CD8-positive, alpha-beta memory T cell (primary cell): ENCODE results near the gene ZFYVE21. TPM values are rescaled to one million over a fixed set of nuclear protein-coding genes. Genes with fewer than 3 reads are reported as not detected.
A peak's percentile ranks its signal among the peaks of the same experiment; 100 is the strongest.

Source experiments
- CTCF ChIA-PET: fragments of 350-600 bp; sonication (Branson Sonifier 250); formaldehyde crosslinking; loops from one replicate; lab custom pipeline; 2021; ENCODE audit warnings: antibody characterized with exemption; lab: Charles Lee
- POLR2A ChIA-PET: fragments of 350-600 bp; sonication (Branson Sonifier 250); formaldehyde crosslinking; loops from one replicate; lab custom pipeline; 2021; ENCODE audit warnings: antibody characterized with exemption; lab: Charles Lee
- DNase-seq, 5 donors: peaks; one replicate each; pipeline versions ENCODE4 v3.0.0 to v3.0.0-alpha.2; 2020 to 2022; ENCODE audit warnings: mixed read lengths in 1 of 5
- H3K27ac ChIP-seq: one replicate; pipeline ENCODE4 v1.7.0; 2013; ENCODE audit warnings: low read depth, mild to moderate bottlenecking, low read length, moderate library complexity
- H3K27me3 ChIP-seq: 2 replicates; pipeline ENCODE4 v1.7.0; 2013; ENCODE audit warnings: low read length, mild to moderate bottlenecking; ENCODE audit not compliant: insufficient read depth, poor library complexity, severe bottlenecking
- H3K36me3 ChIP-seq: 2 replicates; pipeline ENCODE4 v1.7.0; 2013; ENCODE audit warnings: mild to moderate bottlenecking, low read length, moderate library complexity; ENCODE audit not compliant: insufficient read depth
- H3K4me1 ChIP-seq: 2 replicates; pipeline ENCODE4 v1.7.0; 2013; ENCODE audit warnings: mild to moderate bottlenecking, low read length, moderate library complexity; ENCODE audit not compliant: insufficient read depth
- H3K4me3 ChIP-seq: 2 replicates; pipeline ENCODE4 v1.7.0; 2013; ENCODE audit warnings: mild to moderate bottlenecking, low read length
- H3K9me3 ChIP-seq: 2 replicates; pipeline ENCODE4 v1.7.0; 2013; ENCODE audit warnings: mild to moderate bottlenecking, low read length
- H3K27ac Mint-ChIP-seq, 8 donors: one replicate each; pipeline ENCODE4 v1.8.0; 2020 to 2021; ENCODE audit warnings: mixed read lengths in 8 of 8, mild to moderate bottlenecking in 6 of 8, inconsistent platforms in 3 of 8, moderate library complexity in 3 of 8
- H3K27me3 Mint-ChIP-seq, 2 donors: one replicate each; pipeline ENCODE4 v1.8.0; 2020 to 2021; ENCODE audit warnings: mixed read lengths in 2 of 2, mild to moderate bottlenecking in 1 of 2, moderate library complexity in 1 of 2
- H3K36me3 Mint-ChIP-seq, 3 donors: one replicate each; pipeline ENCODE4 v1.8.0; 2020 to 2021; ENCODE audit warnings: mixed read lengths in 3 of 3, inconsistent platforms in 1 of 3, mild to moderate bottlenecking in 1 of 3
- H3K4me1 Mint-ChIP-seq, 3 donors: one replicate each; pipeline ENCODE4 v1.8.0; 2020 to 2021; ENCODE audit warnings: mixed read lengths in 3 of 3, inconsistent platforms in 1 of 3, mild to moderate bottlenecking in 1 of 3
- H3K4me3 Mint-ChIP-seq, 7 donors: one replicate each; pipeline ENCODE4 v1.8.0; 2020 to 2021; ENCODE audit warnings: mixed read lengths in 7 of 7, mild to moderate bottlenecking in 6 of 7, moderate library complexity in 4 of 7, inconsistent platforms in 2 of 7
- H3K9me3 Mint-ChIP-seq, 5 donors: one replicate each; pipeline ENCODE4 v1.8.0; 2020 to 2022; ENCODE audit warnings: mixed read lengths in 5 of 5, mild to moderate bottlenecking in 3 of 5, moderate library complexity in 2 of 5, inconsistent platforms in 1 of 5
- polyA plus RNA-seq: library from polyadenylated mRNA; unstranded; fragments of 300-500 nt; fragmentation: Illumina TruSeq; gene quantifications from one replicate; pipeline ENCODE4 v1.2.3, GENCODE V29; 2021
- total RNA-seq, 2 experiments: library from RNA; stranded (reverse); gene quantifications; one replicate each; pipeline ENCODE4 v1.2.3, GENCODE V29; 2021

Gene ZFYVE21
- total and polyA plus RNA-seq, 3 experiments from 2014 or later: 15.1 to 18.1 (median 15.9) TPM

- ChIA-PET POLR2A (no interaction called here), CTCF (interaction anchor here (1.1 kb wide), 1 partner anchor 93 kb away, joined by 3 read pairs; no protein-coding TSS in a partner anchor)
- Histone ChIP-seq H3K27ac (no peak overlapping the region), H3K4me1 (no peaks in the 10 kb centered on the region), H3K27me3 (no peaks in the 10 kb centered on the region), H3K4me3 (no peak overlapping the region), H3K36me3 (peaks cover 74% of the 10 kb centered on the region), H3K9me3 (no peaks in the 10 kb centered on the region)
- H3K27me3 Mint-ChIP-seq: no peaks in the 10 kb centered on the region
- H3K9me3 Mint-ChIP-seq: no peaks in the 10 kb centered on the region
- H3K27ac Mint-ChIP-seq: peak overlapping the region in 3 of 8 donors; percentile 26 to 66 (median 53)
- H3K4me1 Mint-ChIP-seq: peaks cover 0 to 3% (median 0%) of the 10 kb centered on the region in 3 donors
- DNase-seq: peak in 2 of 5 donors; percentile 7 to 38
- H3K36me3 Mint-ChIP-seq: peaks cover 4 to 86% (median 23%) of the 10 kb centered on the region in 3 donors
- H3K4me3 Mint-ChIP-seq: no peak overlapping the region
These were observed 36.3 kb upstream of the ZFYVE21 start for GRCh38 chr14:103679351-103679750.

DNA sequence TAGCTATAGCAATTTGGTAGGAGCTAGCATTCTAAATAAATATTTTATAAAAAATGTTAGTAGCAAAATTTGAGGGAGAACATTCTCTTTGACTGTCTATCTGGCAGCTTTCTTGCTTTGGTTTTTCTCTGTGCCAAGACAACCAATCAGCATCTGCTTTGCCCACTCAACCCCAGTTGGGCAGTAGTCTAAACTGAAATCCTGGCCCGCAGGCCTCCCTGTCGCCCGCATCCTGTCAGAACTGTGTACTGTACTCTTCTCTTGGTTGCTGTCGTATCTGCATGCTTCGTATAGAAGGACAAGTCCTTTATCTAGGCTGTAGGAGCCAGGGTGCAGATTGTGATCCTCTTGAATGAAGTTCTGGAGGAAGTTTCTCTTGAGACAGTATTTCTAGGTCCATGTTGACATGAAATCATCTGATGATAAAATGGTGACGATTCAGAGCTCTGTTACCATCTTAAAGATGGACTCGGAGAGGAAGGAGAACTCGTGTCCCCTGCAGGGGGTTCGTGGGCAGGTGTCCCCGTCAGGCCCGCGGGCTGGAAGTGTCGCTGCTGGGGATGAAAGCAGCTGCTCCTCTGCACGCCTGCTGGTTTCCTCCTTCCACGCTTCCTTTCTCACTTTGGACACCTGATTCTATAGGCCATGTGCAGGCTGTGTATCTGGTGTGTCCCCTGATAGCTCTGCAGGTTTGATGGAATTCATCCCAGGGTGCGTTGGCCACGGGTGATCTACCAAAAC is 34.9 kb upstream of the ZFYVE21 start:
- CTCF ChIA-PET: interaction anchor here (1.1 kb wide), 1 partner anchor 94 kb away, joined by 3 read pairs; no protein-coding TSS in a partner anchor
- Mint-ChIP-seq H3K4me3 (no peak overlapping the region), H3K4me1 (peaks cover 0 to 3% (median 0%) of the 10 kb centered on the region in 3 donors), H3K9me3 (no peaks in the 10 kb centered on the region), H3K27ac (peak overlapping the region in 1 of 8 donors; percentile 11), H3K36me3 (peaks cover 0 to 88% (median 22%) of the 10 kb centered on the region in 3 donors), H3K27me3 (no peaks in the 10 kb centered on the region)
- POLR2A ChIA-PET: interaction anchor here (0.8 to 0.9 kb wide), 2 partner anchors 30 to 43 kb away, joined by 3 to 7 read pairs; no protein-coding TSS in a partner anchor
- Histone ChIP-seq H3K4me3 (no peak overlapping the region), H3K27ac (no peak overlapping the region), H3K9me3 (no peaks in the 10 kb centered on the region), H3K36me3 (peaks cover 62% of the 10 kb centered on the region), H3K27me3 (no peaks in the 10 kb centered on the region), H3K4me1 (no peaks in the 10 kb centered on the region)
- DNase-seq: no peak

DNA sequence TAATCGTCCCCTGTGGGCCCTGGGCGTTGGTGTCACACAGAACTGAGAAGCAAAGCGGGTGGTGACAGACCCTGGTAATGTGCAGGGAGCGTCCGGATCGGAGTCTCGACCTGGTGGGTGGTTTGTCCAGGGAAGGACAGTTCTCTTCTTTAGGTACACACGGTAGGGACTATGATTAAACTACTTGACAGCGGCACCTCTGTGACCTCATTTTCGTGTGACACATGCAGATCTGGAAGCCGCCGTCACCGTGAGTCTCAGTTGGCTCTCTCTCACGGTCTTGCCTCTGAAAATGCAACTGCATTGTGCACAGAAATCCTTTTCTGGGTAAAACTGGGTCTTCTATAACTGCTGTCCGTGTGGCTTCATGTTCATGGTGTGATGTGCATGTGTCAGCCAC is 32.5 kb upstream of the ZFYVE21 start:
- H3K27ac Mint-ChIP-seq: peak overlapping the region in 1 of 8 donors; percentile 88
- no peaks in the 10 kb centered on the region for H3K27me3 Mint-ChIP-seq
- no peak overlapping the region for H3K4me3 Mint-ChIP-seq
- CTCF ChIA-PET: no interaction called here
- Histone ChIP-seq H3K36me3 (peaks cover 62% of the 10 kb centered on the region), H3K4me3 (no peak overlapping the region), H3K27me3 (no peaks in the 10 kb centered on the region), H3K27ac (no peak overlapping the region), H3K4me1 (no peaks in the 10 kb centered on the region), H3K9me3 (no peaks in the 10 kb centered on the region)
- no peak for DNase-seq
- POLR2A ChIA-PET: no interaction called here
- H3K36me3 Mint-ChIP-seq: peaks cover 0 to 92% (median 14%) of the 10 kb centered on the region in 3 donors
- H3K9me3 Mint-ChIP-seq: no peaks in the 10 kb centered on the region
- peaks cover 0 to 4% (median 0%) of the 10 kb centered on the region in 3 donors for H3K4me1 Mint-ChIP-seq

DNA sequence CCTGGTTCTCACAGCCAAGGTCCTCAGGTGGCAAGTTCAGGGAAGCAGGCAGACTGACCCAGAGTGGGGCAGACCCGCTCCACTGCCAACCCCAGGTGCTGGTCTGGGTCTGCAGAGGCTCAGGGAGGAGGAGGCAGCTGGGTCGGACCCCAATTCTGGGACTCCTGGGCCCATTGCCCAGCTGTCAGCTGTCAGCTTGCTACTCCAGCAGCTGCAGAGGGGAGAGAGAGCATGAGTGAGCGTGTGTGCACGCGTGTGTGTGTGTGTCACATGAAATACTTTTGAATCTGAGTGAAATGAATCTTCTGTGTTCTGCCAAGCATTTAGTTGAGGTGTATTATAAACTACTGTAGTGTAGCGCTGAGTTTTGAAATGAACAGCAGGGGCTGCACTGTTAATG is 31.1 kb upstream of the ZFYVE21 start:
- Histone ChIP-seq H3K4me1 (no peaks in the 10 kb centered on the region), H3K36me3 (peaks cover 52% of the 10 kb centered on the region), H3K9me3 (no peaks in the 10 kb centered on the region), H3K4me3 (no peak overlapping the region), H3K27me3 (no peaks in the 10 kb centered on the region), H3K27ac (no peak overlapping the region)
- POLR2A ChIA-PET: no interaction called here
- Mint-ChIP-seq H3K27me3 (no peaks in the 10 kb centered on the region), H3K27ac (peak overlapping the region in 1 of 8 donors; percentile 41), H3K36me3 (peaks cover 0 to 91% (median 7%) of the 10 kb centered on the region in 3 donors), H3K4me1 (peaks cover under 1 to 4% (median 2%) of the 10 kb centered on the region in 3 donors), H3K9me3 (no peaks in the 10 kb centered on the region), H3K4me3 (no peak overlapping the region)
- CTCF ChIA-PET: no interaction called here
- no peak for DNase-seq

- CTCF ChIA-PET: no interaction called here
- H3K36me3 Mint-ChIP-seq: peaks cover 0 to 90% (median 7%) of the 10 kb centered on the region in 3 donors
- no peaks in the 10 kb centered on the region for H3K27me3 ChIP-seq
- peaks cover 48% of the 10 kb centered on the region for H3K36me3 ChIP-seq
- no peak for DNase-seq
- H3K27ac ChIP-seq: no peak overlapping the region
- no peaks in the 10 kb centered on the region for H3K9me3 ChIP-seq
- POLR2A ChIA-PET: no interaction called here
- H3K9me3 Mint-ChIP-seq: no peaks in the 10 kb centered on the region
- peaks cover 2 to 6% (median 3%) of the 10 kb centered on the region in 3 donors for H3K4me1 Mint-ChIP-seq
- H3K27ac Mint-ChIP-seq: peak overlapping the region in 2 of 8 donors; percentile 34 to 51
- no peaks in the 10 kb centered on the region for H3K27me3 Mint-ChIP-seq
- no peak overlapping the region for H3K4me3 ChIP-seq
- H3K4me1 ChIP-seq: no peaks in the 10 kb centered on the region
- H3K4me3 Mint-ChIP-seq: no peak overlapping the region
These were observed 30.7 kb upstream of the ZFYVE21 start for GRCh38 chr14:103684871-103685270.

- H3K27ac Mint-ChIP-seq: peak overlapping the region in 1 of 8 donors; percentile 43
These were observed 30.1 kb upstream of the ZFYVE21 start for GRCh38 chr14:103685276-103686211.

GRCh38 chr14:103686831-103687485 is 28.7 kb upstream of the ZFYVE21 start:
- Mint-ChIP-seq H3K27me3 (no peaks in the 10 kb centered on the region), H3K4me1 (peaks cover 2 to 6% (median 3%) of the 10 kb centered on the region in 3 donors), H3K36me3 (peaks cover 0 to 79% (median 3%) of the 10 kb centered on the region in 3 donors), H3K27ac (no peak overlapping the region), H3K4me3 (no peak overlapping the region), H3K9me3 (no peaks in the 10 kb centered on the region)
- Histone ChIP-seq H3K4me1 (no peaks in the 10 kb centered on the region), H3K36me3 (peaks cover 32% of the 10 kb centered on the region), H3K4me3 (no peak overlapping the region), H3K27me3 (no peaks in the 10 kb centered on the region), H3K9me3 (no peaks in the 10 kb centered on the region), H3K27ac (no peak overlapping the region)
- POLR2A ChIA-PET: no interaction called here
- CTCF ChIA-PET: no interaction called here
- no peak for DNase-seq

More at GRCh38 chr14:103685276-103686211, 30.1 kb upstream of the ZFYVE21 start:
- H3K4me1 Mint-ChIP-seq: peaks cover 2 to 6% (median 3%) of the 10 kb centered on the region in 3 donors
- no peak overlapping the region for H3K27ac ChIP-seq
- no peaks in the 10 kb centered on the region for H3K27me3 Mint-ChIP-seq
- H3K9me3 ChIP-seq: no peaks in the 10 kb centered on the region
- H3K27me3 ChIP-seq: no peaks in the 10 kb centered on the region
- no peak overlapping the region for H3K4me3 Mint-ChIP-seq
- ChIA-PET CTCF (no interaction called here), POLR2A (no interaction called here)
- DNase-seq: no peak
- H3K36me3 Mint-ChIP-seq: peaks cover 0 to 87% (median 7%) of the 10 kb centered on the region in 3 donors
- H3K36me3 ChIP-seq: peaks cover 44% of the 10 kb centered on the region
- H3K9me3 Mint-ChIP-seq: no peaks in the 10 kb centered on the region
- no peaks in the 10 kb centered on the region for H3K4me1 ChIP-seq
- H3K4me3 ChIP-seq: no peak overlapping the region
